ENCODE data around the gene BLMH. TPM values are rescaled to one million over a fixed set of nuclear protein-coding genes. Genes with fewer than 3 reads are reported as not detected.

BLMH gene
- total and polyA plus RNA-seq, 9 of the 15 experiments (the other 6 are each of a cell fraction or from before 2014, with no cell fraction given), result 26.0 to 118 (median 67.3) TPM

DNA sequence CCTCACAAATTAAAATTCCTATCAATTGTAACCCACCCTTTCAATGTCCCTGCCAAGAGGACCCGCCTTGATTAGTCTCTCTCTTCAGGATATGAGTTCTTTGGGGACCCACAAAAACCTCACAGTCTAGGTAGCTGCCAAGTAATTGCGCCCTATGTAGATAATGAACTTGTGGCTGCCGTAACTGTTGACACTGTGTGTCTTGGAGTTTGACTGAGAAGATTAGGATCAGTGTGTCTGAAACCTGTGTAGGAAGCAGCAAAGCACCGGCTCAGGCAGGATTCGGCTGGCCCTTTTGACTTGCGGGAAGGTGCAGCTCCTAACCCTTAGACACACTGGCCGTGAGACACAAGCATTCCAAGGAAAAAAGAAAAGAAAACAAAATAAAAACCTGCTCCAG lies 38.4 kb downstream of the BLMH start (continued):
- TF ChIP-seq, protein P1, sequence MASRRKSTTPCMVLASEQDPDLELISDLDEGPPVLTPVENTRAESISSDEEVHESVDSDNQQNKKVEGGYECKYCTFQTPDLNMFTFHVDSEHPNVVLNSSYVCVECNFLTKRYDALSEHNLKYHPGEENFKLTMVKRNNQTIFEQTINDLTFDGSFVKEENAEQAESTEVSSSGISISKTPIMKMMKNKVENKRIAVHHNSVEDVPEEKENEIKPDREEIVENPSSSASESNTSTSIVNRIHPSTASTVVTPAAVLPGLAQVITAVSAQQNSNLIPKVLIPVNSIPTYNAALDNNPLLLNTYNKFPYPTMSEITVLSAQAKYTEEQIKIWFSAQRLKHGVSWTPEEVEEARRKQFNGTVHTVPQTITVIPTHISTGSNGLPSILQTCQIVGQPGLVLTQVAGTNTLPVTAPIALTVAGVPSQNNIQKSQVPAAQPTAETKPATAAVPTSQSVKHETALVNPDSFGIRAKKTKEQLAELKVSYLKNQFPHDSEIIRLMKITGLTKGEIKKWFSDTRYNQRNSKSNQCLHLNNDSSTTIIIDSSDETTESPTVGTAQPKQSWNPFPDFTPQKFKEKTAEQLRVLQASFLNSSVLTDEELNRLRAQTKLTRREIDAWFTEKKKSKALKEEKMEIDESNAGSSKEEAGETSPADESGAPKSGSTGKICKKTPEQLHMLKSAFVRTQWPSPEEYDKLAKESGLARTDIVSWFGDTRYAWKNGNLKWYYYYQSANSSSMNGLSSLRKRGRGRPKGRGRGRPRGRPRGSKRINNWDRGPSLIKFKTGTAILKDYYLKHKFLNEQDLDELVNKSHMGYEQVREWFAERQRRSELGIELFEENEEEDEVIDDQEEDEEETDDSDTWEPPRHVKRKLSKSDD (conservative IDR thresholded peaks at IDR 0.05; ENCODE audit: low read length), result no peak
- TF ChIP-seq TEAD1 (CRISPR knock-in tag; IDR thresholded peaks at IDR 0.05) (no peak), FOXJ2 (tag; IDR thresholded peaks at IDR 0.05) (0 out of 2 replicates have a peak, but pooled peaks have one; percentile 26), PHF20 (IDR thresholded peaks at IDR 0.05; ENCODE audit: partially characterized antibody) (no peak), NCOA4 (IDR thresholded peaks at IDR 0.05; ENCODE audit: partially characterized antibody) (no peak), EP300 (IDR thresholded peaks at IDR 0.05; ENCODE audit: low read length) (0 out of 2 replicates have a peak, but pooled peaks have one; percentile 16), RCOR1 (IDR thresholded peaks at IDR 0.05; ENCODE audit: borderline replicate concordance in 1 of 2, low read depth in 2 of 2, low read length in 2 of 2) (peak in 1 of 2 experiments; percentile 51; a peak in 1 of 4 replicates), L3MBTL2 (IDR thresholded peaks at IDR 0.05) (0 out of 2 replicates have a peak, but pooled peaks have one; percentile 21), KLF10 (CRISPR knock-in tag; IDR thresholded peaks at IDR 0.05) (no peak), RBM14 (IDR thresholded peaks at IDR 0.05; ENCODE audit: borderline replicate concordance, insufficient read depth, low read depth, low read length) (no peak), KLF16 (IDR thresholded peaks at IDR 0.05) (peak; percentile 94), SOX6 (IDR thresholded peaks at IDR 0.05) (peak; percentile 38; the same call in 1 of the 2 replicates), TBL1XR1 (IDR thresholded peaks at IDR 0.05; ENCODE audit: low read length in 2 of 2) (no peak), KHSRP (IDR thresholded peaks at IDR 0.05) (no peak)
- TF ChIP-seq, protein P2, sequence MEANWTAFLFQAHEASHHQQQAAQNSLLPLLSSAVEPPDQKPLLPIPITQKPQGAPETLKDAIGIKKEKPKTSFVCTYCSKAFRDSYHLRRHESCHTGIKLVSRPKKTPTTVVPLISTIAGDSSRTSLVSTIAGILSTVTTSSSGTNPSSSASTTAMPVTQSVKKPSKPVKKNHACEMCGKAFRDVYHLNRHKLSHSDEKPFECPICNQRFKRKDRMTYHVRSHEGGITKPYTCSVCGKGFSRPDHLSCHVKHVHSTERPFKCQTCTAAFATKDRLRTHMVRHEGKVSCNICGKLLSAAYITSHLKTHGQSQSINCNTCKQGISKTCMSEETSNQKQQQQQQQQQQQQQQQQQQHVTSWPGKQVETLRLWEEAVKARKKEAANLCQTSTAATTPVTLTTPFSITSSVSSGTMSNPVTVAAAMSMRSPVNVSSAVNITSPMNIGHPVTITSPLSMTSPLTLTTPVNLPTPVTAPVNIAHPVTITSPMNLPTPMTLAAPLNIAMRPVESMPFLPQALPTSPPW (CRISPR knock-in tag; IDR thresholded peaks at IDR 0.05), result no peak
- TF ChIP-seq, protein P3, sequence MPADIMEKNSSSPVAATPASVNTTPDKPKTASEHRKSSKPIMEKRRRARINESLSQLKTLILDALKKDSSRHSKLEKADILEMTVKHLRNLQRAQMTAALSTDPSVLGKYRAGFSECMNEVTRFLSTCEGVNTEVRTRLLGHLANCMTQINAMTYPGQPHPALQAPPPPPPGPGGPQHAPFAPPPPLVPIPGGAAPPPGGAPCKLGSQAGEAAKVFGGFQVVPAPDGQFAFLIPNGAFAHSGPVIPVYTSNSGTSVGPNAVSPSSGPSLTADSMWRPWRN (IDR thresholded peaks at IDR 0.05; ENCODE audit: low read depth), result 0 out of 2 replicates have a peak, but pooled peaks have one; percentile 51
- TF ChIP-seq, protein P4, sequence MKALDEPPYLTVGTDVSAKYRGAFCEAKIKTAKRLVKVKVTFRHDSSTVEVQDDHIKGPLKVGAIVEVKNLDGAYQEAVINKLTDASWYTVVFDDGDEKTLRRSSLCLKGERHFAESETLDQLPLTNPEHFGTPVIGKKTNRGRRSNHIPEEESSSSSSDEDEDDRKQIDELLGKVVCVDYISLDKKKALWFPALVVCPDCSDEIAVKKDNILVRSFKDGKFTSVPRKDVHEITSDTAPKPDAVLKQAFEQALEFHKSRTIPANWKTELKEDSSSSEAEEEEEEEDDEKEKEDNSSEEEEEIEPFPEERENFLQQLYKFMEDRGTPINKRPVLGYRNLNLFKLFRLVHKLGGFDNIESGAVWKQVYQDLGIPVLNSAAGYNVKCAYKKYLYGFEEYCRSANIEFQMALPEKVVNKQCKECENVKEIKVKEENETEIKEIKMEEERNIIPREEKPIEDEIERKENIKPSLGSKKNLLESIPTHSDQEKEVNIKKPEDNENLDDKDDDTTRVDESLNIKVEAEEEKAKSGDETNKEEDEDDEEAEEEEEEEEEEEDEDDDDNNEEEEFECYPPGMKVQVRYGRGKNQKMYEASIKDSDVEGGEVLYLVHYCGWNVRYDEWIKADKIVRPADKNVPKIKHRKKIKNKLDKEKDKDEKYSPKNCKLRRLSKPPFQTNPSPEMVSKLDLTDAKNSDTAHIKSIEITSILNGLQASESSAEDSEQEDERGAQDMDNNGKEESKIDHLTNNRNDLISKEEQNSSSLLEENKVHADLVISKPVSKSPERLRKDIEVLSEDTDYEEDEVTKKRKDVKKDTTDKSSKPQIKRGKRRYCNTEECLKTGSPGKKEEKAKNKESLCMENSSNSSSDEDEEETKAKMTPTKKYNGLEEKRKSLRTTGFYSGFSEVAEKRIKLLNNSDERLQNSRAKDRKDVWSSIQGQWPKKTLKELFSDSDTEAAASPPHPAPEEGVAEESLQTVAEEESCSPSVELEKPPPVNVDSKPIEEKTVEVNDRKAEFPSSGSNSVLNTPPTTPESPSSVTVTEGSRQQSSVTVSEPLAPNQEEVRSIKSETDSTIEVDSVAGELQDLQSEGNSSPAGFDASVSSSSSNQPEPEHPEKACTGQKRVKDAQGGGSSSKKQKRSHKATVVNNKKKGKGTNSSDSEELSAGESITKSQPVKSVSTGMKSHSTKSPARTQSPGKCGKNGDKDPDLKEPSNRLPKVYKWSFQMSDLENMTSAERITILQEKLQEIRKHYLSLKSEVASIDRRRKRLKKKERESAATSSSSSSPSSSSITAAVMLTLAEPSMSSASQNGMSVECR (CRISPR knock-in tag; IDR thresholded peaks at IDR 0.05), result no peak

Data from K562 (cell line).